Stomach (tissue), 4 donors: Measurements from ENCODE around the gene CHIC2.

Experiments
- EP300 ChIP-seq: sonication (generic); formaldehyde crosslinking; IDR thresholded peaks from one replicate; pipeline ENCODE4 v1.6.1; 2017; ENCODE audit warnings: antibody characterized with exemption
- POLR2A ChIP-seq, 4 donors: fragments of 450-650 bp; IDR thresholded peaks; one replicate each; pipeline ENCODE4 v1.6.1; 2016; ENCODE audit warnings: antibody characterized with exemption in 4 of 4, control low read depth in 2 of 4, mild to moderate bottlenecking in 1 of 4, moderate library complexity in 1 of 4
- POLR2AphosphoS5 ChIP-seq, 3 donors: sonication (generic); formaldehyde crosslinking; IDR thresholded peaks; one replicate each; pipeline ENCODE4 v1.6.1; 2016; ENCODE audit warnings: antibody characterized with exemption in 3 of 3
- TF ChIP-seq, protein P1 (sequence below), 7 experiments: fragments of 450-650 bp in 4 of 7; fragments of 200-600 bp in 3 of 7; sonication (generic) in 3 of 7; IDR thresholded peaks; one replicate each; pipeline ENCODE4 v1.5.1; 2016 to 2019; ENCODE audit warnings: antibody characterized with exemption in 7 of 7, control low read depth in 2 of 7, mild to moderate bottlenecking in 1 of 7

GRCh38 chr4:54098375-54098774, 34.0 kb upstream of the CHIC2 start:
- TF ChIP-seq, protein P1, sequence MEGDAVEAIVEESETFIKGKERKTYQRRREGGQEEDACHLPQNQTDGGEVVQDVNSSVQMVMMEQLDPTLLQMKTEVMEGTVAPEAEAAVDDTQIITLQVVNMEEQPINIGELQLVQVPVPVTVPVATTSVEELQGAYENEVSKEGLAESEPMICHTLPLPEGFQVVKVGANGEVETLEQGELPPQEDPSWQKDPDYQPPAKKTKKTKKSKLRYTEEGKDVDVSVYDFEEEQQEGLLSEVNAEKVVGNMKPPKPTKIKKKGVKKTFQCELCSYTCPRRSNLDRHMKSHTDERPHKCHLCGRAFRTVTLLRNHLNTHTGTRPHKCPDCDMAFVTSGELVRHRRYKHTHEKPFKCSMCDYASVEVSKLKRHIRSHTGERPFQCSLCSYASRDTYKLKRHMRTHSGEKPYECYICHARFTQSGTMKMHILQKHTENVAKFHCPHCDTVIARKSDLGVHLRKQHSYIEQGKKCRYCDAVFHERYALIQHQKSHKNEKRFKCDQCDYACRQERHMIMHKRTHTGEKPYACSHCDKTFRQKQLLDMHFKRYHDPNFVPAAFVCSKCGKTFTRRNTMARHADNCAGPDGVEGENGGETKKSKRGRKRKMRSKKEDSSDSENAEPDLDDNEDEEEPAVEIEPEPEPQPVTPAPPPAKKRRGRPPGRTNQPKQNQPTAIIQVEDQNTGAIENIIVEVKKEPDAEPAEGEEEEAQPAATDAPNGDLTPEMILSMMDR (IDR thresholded peaks at IDR 0.05): no peak
- TF ChIP-seq POLR2A (IDR thresholded peaks at IDR 0.05) (no peak), POLR2AphosphoS5 (IDR thresholded peaks at IDR 0.05) (no peak), EP300 (no peak)
